ENCODE data around the gene SLC66A2.

DNA sequence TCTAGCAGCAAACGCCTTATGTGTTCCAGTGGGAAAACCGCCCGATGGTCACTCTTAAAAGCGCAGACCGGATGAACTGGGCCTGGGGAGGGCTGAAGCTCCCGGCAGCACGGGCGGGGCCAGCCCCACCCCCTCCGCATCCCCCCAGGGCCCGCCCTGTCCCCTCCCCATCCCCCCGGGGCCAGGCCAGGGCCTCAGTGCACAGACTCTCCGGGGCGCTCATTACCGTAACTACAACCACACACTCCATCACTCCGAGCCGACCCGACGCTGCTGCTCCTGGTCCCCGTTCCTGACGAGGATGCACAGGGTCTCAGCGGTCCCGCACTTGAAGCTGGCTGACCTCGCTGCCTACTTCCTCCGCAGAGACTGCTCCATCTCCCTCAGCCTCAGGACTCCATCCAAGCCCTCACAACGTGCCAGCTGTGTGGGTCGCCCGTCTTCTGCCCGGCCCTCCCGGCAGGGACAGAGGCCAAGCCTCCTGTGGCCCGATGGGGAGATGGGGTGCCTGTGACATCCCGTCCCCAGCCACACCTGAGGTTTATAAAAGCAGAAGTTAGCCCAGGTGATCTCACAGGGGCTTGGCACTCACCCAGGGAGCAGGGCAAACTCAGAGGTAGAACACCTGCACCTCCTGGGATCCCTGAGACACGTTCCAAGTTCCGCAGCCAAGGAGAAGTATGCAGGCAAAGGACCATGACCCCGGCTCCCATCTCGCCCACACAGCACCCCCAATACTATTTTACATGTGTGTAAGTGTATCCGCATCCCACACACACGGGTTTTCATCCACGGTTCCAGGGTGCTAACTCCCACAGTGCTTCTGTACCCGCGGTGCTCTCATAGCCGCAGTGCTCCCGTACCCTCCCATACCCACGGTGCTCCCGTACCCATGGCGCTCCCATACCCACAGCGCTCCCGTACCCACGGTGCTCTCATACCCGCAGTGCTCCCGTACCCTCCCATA is 36.0 kb downstream of the SLC66A2 start:
- TF ChIP-seq GATA3 (IDR thresholded peaks at IDR 0.05; ENCODE audit: low read depth, low read length) (no peak), GATA2 (IDR thresholded peaks at IDR 0.05; ENCODE audit: low read depth, low read length) (no peak)
